Activated CD8-positive, alpha-beta memory T cell treated with anti-CD3 and anti-CD28 coated beads for 48 hours (primary cell): ENCODE data around the gene SEC22C.

ENCODE experiments used
- DNase-seq, 3 experiments: peaks; one replicate each; pipeline ENCODE4 v3.0.0-alpha.2; 2020; ENCODE audit warnings: low read depth in 2 of 3, low spot score in 2 of 3

The SEC22C gene

DNA sequence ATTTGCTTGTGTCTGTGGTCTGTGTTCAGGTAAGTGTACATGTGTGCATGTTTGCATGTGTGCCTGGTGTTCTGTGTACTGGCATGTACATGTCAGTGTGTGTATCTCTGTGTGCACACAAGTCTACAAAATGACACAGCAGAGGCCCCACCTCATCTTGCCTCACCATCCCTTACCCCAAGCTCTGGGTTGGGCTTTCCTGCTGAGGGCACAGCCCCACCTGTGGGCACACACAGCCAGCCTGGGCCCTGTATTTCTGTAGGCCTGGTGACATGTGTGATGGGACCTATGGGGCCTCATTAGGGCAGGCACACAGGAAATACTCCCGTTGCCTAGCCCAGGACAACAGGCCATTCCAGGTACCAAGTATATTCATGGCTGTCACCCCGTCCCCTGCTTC, 65.8 kb downstream of the SEC22C start:
- DNase-seq: no peak

DNA sequence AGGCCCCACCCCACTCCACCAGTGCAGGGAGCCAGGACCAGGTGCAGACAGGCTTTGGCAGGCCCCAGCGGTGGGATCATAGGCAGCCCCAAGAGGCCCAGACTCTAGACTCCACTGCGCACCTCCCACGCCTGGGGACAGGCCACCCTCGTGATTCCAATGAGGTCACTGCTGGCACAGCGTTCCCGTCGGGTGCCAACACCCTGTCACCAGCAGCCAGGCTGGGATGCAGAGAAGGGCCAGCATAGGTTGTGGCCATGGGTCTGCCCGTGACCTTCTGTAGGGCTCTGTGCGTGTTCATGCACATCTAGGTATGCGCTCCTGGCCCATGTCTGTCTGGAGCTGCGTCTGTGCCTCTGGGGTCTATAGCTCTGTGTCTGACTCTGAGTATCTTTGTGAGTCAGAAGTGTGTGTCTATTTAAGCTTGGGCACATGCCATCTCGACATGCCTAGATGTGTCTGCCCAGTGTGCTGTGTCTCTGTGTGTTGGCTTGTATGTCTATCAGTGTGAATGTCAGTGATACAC, 66.3 kb downstream of the SEC22C start:
- no peak for DNase-seq

DNA sequence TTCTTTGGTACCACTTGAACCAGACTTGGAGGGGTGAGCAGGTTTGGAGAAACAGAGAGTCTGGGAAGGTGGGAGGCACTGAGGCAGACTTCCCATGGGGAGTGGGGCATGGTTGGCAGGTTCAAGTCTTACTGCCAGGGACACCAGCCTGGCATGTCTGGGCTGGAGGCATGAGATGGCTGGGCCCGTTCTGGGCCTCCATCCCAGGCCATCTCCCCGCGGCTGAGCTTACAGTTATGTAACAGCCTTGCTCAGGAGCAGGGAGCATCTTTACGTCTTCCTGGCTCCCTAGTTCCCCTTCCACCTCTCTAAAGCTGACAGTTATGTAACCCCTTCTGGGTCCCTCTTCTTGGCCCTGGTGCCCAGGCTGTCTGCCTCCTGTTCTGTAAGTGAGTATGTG, 66.9 kb downstream of the SEC22C start:
- no peak for DNase-seq

DNA sequence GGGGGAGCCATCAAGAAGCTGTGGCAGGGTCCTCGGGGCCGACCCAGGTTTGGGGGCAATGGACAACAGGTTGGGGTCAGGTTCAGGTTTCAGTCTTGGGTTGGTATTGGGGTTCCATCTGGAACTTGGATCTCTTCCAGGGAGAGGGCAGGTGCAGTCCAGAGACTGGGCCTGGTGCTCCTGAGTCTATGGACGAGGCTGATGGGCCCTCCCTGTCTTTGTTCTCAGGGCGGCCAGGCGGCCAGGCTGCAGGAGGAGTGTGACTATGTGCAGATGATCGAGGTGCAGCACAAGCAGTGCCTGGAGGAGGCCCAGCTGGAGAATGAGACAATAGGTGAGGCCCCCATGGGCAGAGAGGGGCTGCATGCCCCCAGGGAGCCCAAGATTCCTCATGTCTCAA, 68.2 kb downstream of the SEC22C start:
- DNase-seq: no peak

DNA sequence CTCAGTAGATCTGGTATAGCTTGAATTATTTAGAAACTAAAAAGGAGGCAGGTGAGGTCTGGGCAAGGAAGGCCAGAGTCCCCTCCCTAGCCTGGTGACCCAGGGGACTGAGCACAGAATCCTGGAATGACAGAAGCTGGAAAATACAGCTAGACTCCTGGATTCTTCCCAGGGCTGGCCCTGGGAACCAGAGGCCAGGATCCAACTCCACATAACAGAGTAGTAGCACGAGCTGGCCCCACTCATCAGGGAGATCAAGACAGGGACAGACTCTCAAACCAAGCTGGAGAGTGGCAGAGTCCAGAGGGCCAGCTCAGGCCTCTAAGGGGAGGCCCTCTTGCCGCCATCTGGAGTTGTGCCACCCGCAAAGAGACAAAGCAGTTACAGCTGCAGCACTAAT, 68.6 kb downstream of the SEC22C start:
- no peak for DNase-seq

DNA sequence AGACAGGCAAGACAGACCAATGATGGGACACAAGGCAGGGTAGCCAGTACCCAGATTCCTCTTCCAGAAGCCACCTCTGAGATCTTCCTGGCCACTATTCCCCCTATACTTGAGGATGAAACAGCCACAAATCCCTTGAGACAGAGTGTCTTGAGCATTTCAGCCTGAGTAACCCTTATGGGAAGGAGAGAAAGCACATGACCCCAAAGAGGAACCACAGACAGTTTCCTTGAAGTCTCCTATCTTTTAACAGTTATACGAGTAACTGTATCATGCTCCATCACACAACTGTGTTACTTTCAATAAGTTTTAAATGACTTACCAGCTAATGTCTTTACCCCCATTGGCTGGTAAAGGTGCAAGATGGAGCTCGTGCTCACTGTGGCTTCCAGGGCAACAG, 70.0 kb downstream of the SEC22C start:
- no peak for DNase-seq

DNA sequence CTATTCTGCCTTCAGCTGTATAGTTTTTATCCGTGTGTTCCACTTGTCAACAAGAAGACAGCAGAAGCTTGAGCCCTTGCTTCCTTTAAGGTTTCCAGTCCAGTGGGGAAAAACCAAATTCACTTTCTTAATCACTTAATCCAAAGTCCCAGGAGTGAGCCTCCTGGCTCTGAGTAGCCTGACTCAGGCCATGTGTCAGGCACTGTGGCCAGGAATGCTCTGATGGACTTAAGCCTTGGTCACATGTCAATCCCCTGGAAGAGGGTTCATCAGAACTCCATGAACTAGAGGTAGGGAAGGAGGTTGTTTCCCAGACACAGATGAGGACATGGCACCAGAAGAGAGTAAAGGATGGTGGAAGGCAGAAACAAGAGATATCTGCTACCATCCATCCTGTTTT, 70.6 kb downstream of the SEC22C start:
- DNase-seq: no peak

DNA sequence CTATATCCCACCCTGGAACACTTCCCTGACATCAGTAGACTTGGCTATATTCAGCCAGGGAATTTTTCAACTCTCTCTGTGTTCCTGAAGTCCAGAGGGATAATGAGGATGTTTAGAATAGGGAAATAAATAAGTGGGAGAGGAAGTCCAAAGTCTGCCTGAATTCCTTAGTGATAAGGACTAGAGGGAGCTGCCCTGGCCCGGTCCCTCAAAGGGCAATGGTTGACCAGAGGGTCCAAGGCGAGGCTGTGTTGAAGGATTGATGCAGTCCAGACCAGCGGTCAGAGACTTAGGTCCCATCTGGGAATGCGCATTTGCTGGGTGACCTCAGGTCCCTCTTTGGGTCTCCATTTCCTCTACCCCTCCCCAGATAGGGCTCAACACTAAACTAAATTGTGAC, 71.4 kb downstream of the SEC22C start:
- no peak for DNase-seq

DNA sequence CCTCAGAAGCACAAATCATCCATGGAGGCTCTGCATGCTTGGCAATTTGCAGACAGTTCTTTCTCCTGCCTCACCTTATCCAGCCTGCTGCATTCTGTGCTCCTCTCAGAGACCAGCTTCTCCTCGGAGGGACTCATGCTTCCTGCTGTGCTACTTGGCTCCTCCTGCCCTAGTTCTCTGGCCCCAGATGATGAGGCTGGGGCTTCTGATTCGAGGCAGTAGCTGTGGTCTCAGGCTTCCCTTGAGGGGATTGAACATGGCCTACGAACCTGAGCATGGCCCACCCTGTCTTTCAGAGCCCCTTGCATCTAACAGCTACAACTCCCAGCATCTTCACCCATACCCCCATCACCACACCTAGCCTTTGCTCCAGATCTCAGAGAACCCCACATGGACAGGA, 72.7 kb downstream of the SEC22C start:
- no peak for DNase-seq

DNA sequence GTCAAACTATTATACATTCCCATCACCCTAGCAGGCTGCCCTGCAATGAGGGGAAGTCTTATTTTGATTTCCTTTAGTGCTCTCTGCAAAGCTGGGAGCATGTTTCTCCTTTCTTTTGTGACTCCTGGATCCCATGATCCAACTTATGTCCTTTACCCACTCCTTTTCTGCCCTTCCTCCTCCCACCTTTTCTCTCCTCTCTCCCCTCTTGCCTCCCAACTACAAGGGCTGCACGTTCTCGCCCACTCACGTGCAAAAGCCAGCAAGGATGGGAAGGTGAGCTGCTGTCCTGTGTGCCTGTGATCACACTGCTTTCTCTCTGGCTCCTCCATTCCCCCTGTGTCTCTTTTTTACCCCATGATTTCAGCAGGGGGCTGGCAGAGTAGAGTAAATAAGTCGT, 73.2 kb downstream of the SEC22C start:
- DNase-seq: no peak

DNA sequence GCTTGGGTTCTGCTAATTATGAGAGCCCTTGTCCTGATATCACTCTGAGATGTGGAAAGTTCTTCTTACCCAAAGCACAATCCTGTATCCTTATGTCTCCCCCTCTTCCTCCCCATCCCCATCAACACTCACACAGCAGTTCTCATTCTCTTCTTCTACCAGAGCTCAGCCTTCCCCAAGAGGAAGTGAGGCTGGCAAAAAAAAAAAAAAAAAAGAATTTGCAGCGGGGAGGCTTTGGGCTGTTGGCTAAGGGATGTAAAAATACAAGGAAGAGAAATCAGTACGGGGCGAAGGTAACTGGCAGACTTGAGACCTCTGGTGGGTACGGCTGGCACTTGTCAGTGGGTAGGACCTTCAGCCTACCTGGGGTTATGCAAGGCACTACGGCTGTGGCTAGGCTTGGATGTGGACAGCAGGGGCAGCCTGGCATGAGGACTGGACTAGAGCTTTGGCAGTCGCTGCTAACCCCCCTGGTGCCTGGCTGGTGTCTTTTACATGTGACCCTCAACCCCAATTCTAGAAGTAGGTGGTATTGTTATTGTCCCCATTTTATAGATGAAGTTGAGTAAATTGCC, 73.9 kb downstream of the SEC22C start:
- no peak for DNase-seq

DNA sequence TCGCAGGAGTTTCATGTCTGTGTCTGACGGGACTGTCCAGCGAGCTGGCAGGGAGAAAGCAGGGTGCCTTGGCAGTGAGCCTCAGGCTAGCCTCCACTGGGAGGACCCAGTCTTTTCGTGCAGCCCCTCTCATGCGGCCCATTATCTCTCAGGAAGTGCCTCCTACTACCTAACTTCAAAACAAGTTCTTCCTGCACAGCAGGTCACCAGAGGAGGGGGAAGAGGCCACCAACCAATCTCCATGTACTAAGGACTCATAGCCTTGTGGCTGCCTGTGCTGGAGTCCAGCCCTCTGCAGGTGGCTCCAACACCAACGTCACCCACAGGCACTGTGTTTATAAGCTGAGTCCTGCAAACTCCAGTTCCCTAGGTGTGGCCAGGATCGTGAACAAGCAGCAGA, 74.5 kb downstream of the SEC22C start:
- no peak for DNase-seq

DNA sequence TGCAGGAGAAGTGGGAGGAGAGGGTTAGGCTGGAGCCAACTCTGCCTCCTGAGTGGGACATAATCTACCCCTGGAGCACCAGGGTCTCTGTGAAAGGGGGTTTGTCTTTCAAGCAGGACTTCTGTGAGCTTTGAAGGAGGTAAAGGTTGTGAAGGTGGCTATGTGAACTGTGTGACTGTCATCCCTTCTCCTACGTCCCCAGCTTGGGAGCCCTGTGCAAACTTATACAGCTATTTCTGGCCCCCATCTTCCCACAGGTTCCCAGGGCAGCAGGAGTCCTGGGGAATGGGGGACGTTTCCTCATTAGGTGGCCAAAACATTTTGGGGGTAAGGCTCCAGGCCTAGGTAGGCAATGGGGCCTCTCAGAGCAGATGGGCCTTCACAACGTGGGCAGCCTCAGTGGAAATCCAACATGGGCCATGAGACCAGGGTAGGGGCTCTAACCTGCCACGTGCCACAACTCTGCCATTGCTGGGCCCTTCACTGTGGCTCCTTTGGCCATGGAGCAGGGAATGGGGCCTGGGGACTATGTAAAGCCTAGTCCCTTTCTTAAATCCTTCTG, 75.8 kb downstream of the SEC22C start:
- no peak for DNase-seq

DNA sequence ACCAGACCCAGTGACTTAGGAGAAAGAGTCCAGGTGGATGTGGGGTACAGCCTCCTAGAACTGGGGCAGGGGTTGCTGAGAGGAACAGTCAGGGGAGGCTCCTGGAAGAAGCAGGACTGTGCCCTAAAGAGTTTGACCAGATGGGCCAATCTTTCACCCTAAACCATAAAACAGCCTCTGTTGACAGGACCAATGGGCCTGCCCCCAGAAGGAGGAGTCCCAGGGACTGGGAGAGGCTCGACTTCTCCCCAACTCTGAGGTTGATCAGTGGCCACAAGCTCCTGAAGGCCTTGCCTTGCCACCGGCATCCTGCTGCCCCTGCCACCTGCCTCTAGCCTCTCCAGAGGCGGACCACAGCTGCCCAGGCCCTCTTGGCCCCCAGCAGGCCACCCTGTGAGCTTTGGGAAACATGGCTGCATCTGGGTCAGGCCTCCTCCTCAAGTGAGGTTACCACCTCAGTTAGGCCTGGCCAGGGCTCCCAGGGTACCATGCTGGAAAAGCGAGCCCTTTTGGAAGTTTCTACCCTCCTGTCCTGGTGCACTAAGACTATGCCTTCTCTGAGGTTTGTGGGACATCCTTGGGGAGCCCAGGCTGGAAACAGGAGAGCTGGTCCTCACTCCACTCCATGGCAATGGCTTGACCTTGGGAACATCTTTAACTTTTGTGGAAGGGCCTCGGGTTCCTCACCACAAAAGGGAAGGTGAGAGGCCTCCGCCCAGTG, 76.5 kb downstream of the SEC22C start:
- DNase-seq: no peak

DNA sequence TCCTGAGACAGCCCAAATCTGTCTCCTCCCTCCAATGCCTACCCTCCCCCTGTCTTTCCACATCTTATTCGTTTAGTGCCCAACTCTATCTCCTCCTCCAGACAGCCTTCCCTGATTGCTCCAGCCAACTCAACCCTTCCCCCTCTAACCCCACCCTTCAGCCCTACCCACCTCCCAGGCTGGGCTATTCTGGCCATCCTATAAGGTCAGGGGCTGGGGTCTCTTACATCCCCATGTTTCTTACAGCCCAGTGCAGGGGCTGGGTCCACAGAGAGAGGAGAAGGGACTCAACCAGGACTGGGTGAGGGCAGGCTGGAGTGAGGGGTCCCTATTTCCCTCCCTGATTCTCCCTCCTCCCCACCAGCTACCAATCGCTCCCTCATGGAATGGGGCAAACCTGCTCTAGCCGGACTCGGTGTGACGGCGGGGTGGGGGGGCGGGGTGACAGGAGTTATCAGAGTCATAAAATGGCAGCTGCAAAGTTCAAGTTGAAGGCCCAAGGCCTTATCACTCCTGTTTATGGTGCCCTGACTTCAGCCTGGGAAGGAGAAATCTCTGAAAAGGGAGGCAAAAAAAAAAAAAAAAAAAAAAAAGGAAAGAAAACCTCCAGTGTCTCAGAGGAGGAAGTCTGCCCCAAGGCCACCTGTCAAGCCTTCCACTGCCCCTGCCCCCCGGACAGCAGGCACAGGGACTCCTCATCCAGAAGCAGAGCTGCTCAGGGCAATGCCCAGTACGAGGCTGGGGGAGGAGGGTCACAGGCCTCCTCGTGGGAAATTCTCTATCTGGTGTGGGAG, 77.2 kb downstream of the SEC22C start:
- DNase-seq: no peak

DNA sequence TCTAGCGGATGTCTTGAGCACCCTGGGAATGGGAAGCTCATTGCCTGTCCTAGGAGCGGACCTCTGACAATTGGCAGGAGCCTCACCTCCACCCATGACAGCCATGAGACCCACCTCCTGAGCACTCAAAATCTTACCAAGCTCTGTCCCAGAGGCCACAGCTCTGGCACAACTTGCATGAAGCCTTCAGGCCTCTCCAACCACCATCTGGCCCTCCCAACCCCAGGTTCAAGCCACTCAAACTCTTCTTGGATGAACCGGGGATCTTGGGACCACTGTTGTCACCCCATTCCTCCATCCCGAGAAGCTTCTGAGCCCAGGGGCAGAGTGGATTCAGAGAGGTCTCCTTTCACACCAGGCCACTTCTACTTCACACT, 77.8 kb downstream of the SEC22C start:
- DNase-seq: no peak

DNA sequence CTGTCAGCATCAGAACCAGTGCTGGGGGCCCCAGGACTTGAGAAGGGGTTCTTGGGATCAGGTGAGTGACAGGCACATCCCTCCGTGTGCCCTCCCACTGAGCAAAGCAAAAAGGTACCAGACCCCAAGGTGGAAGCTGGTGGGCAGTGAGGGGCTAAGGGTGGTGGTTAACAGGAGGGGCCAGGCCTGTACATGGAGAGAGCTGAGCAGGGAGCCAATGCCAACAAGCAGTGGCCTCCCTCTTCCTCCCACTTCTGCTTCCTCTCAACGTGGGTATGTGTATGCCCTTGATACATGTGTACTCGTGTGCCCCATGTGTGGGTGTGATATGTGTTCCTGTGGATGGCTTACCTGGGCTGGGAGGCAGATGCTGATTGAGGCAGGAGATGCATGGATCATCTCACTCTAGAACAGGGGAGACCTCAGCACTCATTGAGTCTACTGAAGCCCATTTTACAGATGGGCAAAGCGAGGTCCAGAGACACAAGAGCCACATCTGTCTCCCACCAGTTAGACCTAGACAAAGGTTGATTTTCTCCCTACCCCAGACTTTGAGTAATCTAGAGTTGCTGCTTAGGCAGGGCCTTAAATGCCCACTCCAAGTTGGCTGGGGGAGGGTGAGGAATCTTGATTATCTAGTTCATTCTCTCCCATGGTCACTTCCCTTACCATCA, 78.4 kb downstream of the SEC22C start:
- DNase-seq: no peak

DNA sequence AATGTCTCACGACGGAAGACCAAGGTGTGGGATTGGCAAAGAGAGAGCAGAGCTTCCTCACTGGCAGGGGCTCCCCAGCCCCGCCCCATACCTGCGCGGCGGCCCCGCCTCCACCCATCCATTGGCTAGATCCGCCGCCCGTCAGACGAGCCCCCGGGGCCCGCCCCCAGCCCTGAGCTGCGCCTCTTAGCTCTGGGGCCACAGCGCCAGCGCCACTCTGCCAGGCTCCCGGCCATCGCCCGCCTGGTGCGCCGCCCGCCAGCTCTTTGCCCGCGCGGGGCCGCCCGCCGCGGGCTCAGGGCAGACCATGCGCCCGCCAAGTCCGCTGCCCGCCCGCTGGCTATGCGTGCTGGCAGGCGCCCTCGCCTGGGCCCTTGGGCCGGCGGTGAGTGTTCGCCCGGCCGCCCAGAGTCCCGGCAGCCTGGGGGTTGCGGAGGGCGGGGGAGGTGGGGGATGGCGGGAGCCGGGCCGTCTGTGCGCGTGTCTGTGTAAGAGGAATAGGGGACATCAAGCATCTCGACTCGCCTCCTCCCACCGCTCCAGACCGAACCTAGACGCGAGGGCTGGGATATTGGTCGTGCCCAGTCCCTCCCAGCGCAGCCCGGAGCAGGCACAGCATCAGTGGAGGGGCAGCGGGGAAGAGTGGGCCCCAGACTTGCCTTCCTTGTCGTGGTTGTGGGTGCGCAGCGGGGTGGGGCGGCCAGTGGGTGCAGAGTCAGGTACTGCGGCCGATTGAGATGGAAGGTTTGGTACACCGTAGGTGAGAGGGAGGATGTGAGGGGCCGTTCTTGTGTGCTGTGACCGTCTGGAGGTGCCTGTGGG, 79.1 kb downstream of the SEC22C start, which contains the start of gene VIPR1:
Gene VIPR1 (plus strand): TSS at position 215 of the 822 bp plus-strand sequence. CDS start 93 bp downstream, at position 308.
- peak; percentile 68 to 72 (median 71) for DNase-seq

DNA sequence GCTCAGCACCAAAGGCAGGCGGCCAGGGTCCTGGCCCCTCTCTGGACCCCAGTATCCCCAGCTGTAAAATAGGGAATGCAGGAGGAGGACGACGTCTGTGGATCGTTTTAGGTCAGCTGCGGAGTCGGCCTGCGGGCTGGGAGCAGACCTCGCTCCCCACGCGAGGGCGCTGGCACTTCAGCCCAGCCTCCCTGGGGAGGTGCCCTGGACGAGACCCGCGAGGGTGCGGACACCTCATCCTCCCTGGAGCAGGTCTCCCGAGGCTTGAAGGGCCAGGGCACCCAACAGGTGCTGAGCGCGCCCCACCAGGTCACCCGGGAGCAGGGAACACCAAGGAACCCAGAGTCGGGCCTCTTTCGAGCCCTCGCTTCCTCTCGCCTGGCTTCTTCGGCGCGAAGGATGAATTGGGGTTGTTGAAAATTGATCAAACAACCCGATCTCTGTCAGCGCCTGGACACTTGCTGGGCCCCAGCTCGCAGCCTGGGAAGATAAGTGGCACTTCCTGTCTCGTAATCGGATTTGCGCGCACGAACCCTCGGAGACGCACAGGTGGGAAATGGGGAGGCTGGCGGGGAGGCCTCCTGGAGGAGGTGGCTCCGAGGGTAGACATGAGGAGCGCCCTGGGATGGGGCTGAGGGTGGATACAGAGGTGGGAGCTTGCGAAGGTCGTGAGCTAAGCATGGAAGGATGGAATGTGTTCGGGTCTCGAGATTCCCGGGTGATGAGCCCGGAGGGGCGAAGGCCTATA, 79.9 kb downstream of the SEC22C start:
- peak in 2 of 3 experiments; percentile 23 to 45 for DNase-seq

DNA sequence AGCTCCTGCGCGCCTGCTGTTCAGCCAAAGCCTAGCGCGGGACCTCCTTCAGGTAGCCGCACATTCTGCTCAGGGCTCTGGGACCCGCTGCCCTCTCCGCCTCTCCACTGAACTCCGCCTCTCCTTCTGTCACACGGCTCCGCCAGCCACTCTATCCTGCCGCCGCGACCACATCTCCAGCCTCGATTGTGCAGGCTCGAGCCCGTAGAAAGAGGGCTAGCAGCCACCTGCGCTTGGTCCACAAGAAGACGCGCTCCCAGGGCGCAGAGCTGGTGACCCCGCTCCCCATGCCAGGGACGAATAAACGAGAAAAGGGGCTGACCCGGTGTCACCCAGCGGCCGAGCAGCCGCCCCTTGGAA, 80.5 kb downstream of the SEC22C start:
- no peak for DNase-seq
